DND-41 (cell line): ENCODE data around the gene CISD3.
"Not testable (repeated sequence)": the region's sequence is repeated elsewhere in the genome, so short reads cannot be mapped to it uniquely, and the experiment has no call there.

Experiments used
- CTCF ChIP-seq: IDR thresholded peaks from 2 replicates; pipeline ENCODE4 v1.5.1; 2012; ENCODE audit warnings: borderline replicate concordance, low read length, moderate library complexity, mild to moderate bottlenecking; ENCODE audit not compliant: poor library complexity, severe bottlenecking; ENCODE audit errors: extremely low read depth
- EZH2 ChIP-seq: IDR thresholded peaks from 3 replicates; pipeline ENCODE4 v1.6.1; 2012; ENCODE audit warnings: borderline replicate concordance, low read depth, mild to moderate bottlenecking, moderate library complexity, low read length, inconsistent platforms; ENCODE audit not compliant: severe bottlenecking

GRCh38 chr17:38726145-38726544 is 4.0 kb upstream of the CISD3 start:
- not testable (repeated sequence) for TF ChIP-seq CTCF, EZH2
